GM12878 (cell line): ENCODE data around the gene GORASP1. TPM values are rescaled to one million over a fixed set of nuclear protein-coding genes. Genes with fewer than 3 reads are reported as not detected.

Experiments used
- CREB1 ChIP-seq: IDR thresholded peaks from 2 replicates; pipeline ENCODE4 v1.6.1; 2012; ENCODE audit warnings: low read depth, mild to moderate bottlenecking, inconsistent platforms
- EGR1 ChIP-seq, 2 experiments: IDR thresholded peaks; 1 replicate in 1 of 2; 2 replicates in 1 of 2; pipeline ENCODE4 v1.6.1; 2011 to 2012; ENCODE audit warnings: low read depth in 2 of 2, low read length in 2 of 2, borderline replicate concordance in 1 of 2, mild to moderate bottlenecking in 1 of 2, moderate library complexity in 1 of 2
- IRF3 ChIP-seq: fragments of 450-650 bp; IDR thresholded peaks from 2 replicates; pipeline ENCODE4 v1.6.1; 2014; ENCODE audit warnings: mild to moderate bottlenecking
- IRF4 ChIP-seq: IDR thresholded peaks from 2 replicates; pipeline ENCODE4 v1.6.1; 2011; ENCODE audit warnings: low read depth, low read length
- KAT2A ChIP-seq: conservative IDR thresholded peaks from 2 replicates; pipeline ENCODE4 v1.6.1; 2011; ENCODE audit warnings: low read depth, low read length; ENCODE audit not compliant: control insufficient read depth
- PKNOX1 ChIP-seq: fragments of 450-650 bp; IDR thresholded peaks from 2 replicates; pipeline ENCODE4 v1.6.1; 2016; ENCODE audit warnings: mild to moderate bottlenecking
- PRDM15 ChIP-seq: fragments of 450-650 bp; formaldehyde crosslinking; IDR thresholded peaks from 2 replicates; pipeline ENCODE4 v1.4.0; 2020; ENCODE audit warnings: mild to moderate bottlenecking, moderate library complexity
- RAD21 ChIP-seq: IDR thresholded peaks from 2 replicates; pipeline ENCODE4 v1.6.1; 2011; ENCODE audit warnings: mild to moderate bottlenecking, low read depth, low read length, moderate library complexity; ENCODE audit not compliant: insufficient read depth
- RELB ChIP-seq: fragments of 450-650 bp; IDR thresholded peaks from 2 replicates; pipeline ENCODE4 v1.6.1; 2017; ENCODE audit warnings: low read depth, mild to moderate bottlenecking, moderate library complexity
- SMAD1 ChIP-seq: fragments of 450-650 bp; IDR thresholded peaks from 2 replicates; pipeline ENCODE4 v1.6.1; 2018; ENCODE audit warnings: mild to moderate bottlenecking, low read depth; ENCODE audit not compliant: partially characterized antibody
- ZBTB11 ChIP-seq: fragments of 450-650 bp; formaldehyde crosslinking; IDR thresholded peaks from 2 replicates; pipeline ENCODE4 v1.5.0; 2022; ENCODE audit warnings: mild to moderate bottlenecking, missing genetic modification characterization
- ZBTB4 ChIP-seq: fragments of 450-650 bp; formaldehyde crosslinking; IDR thresholded peaks from 2 replicates; pipeline ENCODE4 v1.4.0; 2022; ENCODE audit warnings: mild to moderate bottlenecking, moderate library complexity
- polyA plus RNA-seq, 11 experiments: library from polyadenylated mRNA; depleted of rRNA in 4 of 11; unstranded in 6 of 11; stranded (reverse) in 5 of 11; fragments of >200 nt; fragmentation: Nextera tagmentation in 4 of 11; fragmentation: Illumina TruSeq in 1 of 11; extraction: Ambion mirVana in 4 of 11; extraction: Trizol in 1 of 11; gene quantifications; 1 replicate in 1 of 11; 2 replicates in 10 of 11; pipeline versions ENCODE4 v1.2.1 to v1.2.3, GENCODE V29; 2011 to 2016; ENCODE audit warnings: inconsistent platforms in 2 of 11, missing spikeins in 2 of 11, low read depth in 1 of 11
- total RNA-seq, 4 experiments: library from RNA; depleted of rRNA in 3 of 4; stranded (reverse); fragments of >200 nt in 3 of 4; fragmentation: Illumina TruSeq in 1 of 4; extraction: Trizol in 1 of 4; gene quantifications; 2 replicates each; pipeline versions ENCODE4 v1.2.1 to v1.2.3, GENCODE V29; 2013 to 2021

The GORASP1 gene
- total and polyA plus RNA-seq, 10 of the 15 experiments (the other 5 are each of a cell fraction or from before 2014, with no cell fraction given) = 3.6 to 32.7 (median 23.2) TPM

- TF ChIP-seq RELB (peak; percentile 84; the same call in 1 of the 2 replicates), EGR1 (IDR thresholded peaks at IDR 0.05; ENCODE audit: borderline replicate concordance in 1 of 2, low read depth in 2 of 2, low read length in 2 of 2) (peak in 1 of 2 experiments; percentile 95; a peak in 2 of 3 replicates), ZBTB11 (CRISPR knock-in tag) (no peak), CREB1 (peak; percentile 96), PKNOX1 (peak; percentile 87), KAT2A (no peak), IRF4 (peak; percentile 60; the same call in 1 of the 2 replicates), ZBTB4 (CRISPR knock-in tag) (no peak), SMAD1 (peak; percentile 89), PRDM15 (CRISPR knock-in tag) (no peak), IRF3 (no peak; the same call in 1 of the 2 replicates), RAD21 (no peak)
Observed at GRCh38 chr3:39051649-39052561, 55.5 kb downstream of the GORASP1 start, which contains the start of the genes SCN11A and WDR48 (continued).
